Skin epidermis (tissue), 12 donors: ENCODE measurements around the gene NGB.

Experiments used
- H3K27ac ChIP-seq, 21 experiments: fragments of 200-600 bp; sonication (generic) in 11 of 21; one replicate each; pipeline ENCODE4 v1.5.0; 2020; ENCODE audit warnings: mild to moderate bottlenecking in 3 of 21, inconsistent platforms in 2 of 21, moderate library complexity in 2 of 21
- H3K4me3 ChIP-seq, 7 experiments: fragments of 200-600 bp; sonication (generic) in 2 of 7; one replicate each; pipeline ENCODE4 v1.5.0; 2020; ENCODE audit warnings: inconsistent platforms in 2 of 7, mild to moderate bottlenecking in 2 of 7, moderate library complexity in 1 of 7

NGB gene

GRCh38 chr14:77242752-77243151 is 28.3 kb downstream of the NGB start:
- H3K27ac ChIP-seq: no peak overlapping the region
- no peak overlapping the region for H3K4me3 ChIP-seq

GRCh38 chr14:77241955-77242354 is 29.1 kb downstream of the NGB start:
- Histone ChIP-seq H3K27ac (no peak overlapping the region), H3K4me3 (no peak overlapping the region)

DNA sequence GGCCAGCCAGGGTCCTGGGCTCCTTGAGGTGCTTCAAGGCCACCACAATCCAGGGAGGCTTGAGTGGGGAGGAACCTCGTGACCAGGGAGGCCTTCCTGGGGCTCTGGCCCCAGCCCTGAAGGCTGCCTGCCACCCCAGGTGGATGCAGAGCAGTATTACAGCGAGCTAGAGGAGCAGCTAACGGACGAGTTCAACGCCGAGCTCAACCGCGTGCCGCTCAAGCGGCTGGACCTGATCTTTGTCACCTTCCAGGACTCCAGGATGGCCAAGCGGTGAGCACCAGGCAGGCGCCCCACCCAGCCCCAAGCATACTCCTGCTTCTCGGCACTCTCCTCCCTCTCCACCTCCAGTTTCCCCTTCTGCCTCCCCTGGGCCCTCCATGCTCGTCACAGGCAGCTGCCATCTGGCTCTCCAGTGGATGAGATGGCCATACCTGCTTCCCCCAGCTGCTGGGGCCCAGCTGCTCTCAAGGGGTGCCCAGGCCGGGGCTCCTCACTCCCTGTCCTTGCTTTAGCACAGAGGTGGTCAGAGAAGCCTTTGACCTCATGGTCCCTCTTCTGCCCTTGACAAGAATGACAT is 30.6 kb downstream of the NGB start:
- H3K4me3 ChIP-seq: no peak overlapping the region
- H3K27ac ChIP-seq: no peak overlapping the region

DNA sequence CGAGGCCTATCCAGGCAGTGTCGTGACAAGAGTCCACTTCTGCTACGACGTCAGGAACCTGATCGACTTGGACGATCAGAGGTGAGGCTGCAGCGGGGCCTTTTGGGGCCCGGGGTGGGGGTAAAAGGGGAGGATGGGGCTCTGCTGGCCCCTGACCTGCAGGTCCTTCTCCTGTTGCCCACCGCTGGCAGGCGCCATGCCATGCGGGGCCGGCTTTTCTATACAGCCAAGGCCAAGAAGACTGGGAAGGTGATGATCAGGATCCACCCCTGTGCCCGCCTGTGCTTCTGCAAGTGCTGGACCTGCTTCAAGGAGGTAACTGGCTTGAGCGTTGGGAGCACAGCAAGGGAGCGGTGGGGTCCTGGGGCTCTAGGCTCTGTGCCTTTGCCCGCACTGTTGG is 31.6 kb downstream of the NGB start:
- Histone ChIP-seq H3K27ac (no peak overlapping the region), H3K4me3 (no peak overlapping the region)

DNA sequence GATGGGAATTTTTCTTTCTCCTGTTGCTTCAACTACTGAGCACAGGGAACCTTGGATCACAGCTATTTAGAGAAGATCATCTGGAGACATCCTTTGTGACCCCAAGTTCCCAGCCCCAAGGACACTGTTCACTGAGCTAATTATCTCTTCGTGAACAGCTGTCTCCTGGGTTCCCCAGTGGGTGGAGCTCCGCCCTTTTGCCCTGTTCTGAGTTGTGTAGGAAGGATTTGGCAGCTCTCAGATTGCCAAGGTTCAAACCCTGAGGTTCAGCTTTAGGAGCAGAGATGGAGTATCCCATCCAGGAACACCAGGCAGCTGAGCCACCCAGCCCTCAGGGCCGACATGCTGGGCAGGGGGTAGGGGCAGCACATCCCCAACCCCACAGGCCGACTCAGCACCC is 32.0 kb downstream of the NGB start:
- no peak overlapping the region for H3K27ac ChIP-seq
- no peak overlapping the region for H3K4me3 ChIP-seq

DNA sequence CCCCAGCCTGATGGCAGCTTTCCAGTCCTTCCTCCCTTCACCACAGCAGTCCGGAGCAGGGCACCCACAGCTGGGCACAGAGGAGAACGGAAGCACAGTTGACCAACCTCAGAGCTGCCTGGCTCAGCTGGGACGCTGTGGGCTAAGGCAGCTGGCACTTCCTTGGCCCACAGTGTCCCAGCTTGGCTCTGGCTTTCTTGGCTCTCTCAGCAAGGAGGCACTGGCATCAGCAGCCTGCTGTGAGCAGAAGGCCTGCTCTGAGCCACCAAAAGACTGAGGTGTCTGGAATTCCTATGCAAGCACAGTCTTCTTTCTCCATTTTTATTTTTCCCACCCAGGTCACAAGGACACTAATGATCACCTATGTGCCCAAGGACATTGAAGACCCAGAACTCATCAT is 32.6 kb downstream of the NGB start:
- Histone ChIP-seq H3K4me3 (no peak overlapping the region), H3K27ac (no peak overlapping the region)

- Histone ChIP-seq H3K27ac (no peak overlapping the region), H3K4me3 (no peak overlapping the region)
These were observed 34.2 kb downstream of the NGB start for GRCh38 chr14:77236814-77237213.

DNA sequence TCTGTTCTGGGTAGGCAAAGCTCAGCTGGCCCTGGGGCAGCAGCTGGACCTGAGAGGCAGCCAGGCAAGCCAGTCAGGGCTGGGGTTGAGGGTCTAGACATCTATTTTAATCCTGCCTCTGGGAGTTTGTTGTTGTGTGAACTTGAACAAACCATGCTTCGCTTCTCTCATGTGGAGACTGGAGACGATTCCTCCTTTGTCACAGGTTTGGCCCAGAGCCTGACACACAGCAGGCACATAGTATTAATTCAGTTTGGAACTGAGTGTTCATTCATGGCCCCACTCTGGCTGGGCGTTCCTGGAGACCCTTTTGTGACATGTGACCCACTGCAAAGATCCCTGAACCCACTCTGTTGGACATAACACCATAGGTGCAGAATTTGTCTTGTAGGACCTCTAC is 39.3 kb downstream of the NGB start:
- Histone ChIP-seq H3K4me3 (no peak overlapping the region), H3K27ac (no peak overlapping the region)

DNA sequence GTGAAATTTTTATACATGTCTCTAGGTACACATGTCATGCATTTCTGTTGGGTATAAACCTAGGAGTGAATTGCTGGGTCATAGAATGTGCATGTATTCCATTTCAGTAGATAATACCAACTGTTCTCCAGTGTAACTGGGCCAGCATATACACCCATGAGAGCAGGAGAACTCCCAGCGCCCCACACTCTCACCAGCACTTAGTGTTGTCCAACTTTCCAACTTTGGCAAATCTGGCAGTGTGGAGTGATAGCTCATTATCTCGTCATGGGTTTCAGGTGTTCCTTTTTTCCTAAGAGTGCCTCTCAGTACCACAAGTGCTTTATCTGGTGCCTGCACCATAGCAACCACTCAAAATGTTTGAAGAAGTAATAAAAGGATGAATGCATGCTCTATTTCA is 40.1 kb downstream of the NGB start:
- no peak overlapping the region for H3K27ac ChIP-seq
- H3K4me3 ChIP-seq: no peak overlapping the region

GRCh38 chr14:77228056-77228455 is 43.0 kb downstream of the NGB start:
- H3K27ac ChIP-seq: no peak overlapping the region
- no peak overlapping the region for H3K4me3 ChIP-seq

- Histone ChIP-seq H3K27ac (no peak overlapping the region), H3K4me3 (no peak overlapping the region)
These were observed 45.0 kb downstream of the NGB start for GRCh38 chr14:77225892-77226557.

DNA sequence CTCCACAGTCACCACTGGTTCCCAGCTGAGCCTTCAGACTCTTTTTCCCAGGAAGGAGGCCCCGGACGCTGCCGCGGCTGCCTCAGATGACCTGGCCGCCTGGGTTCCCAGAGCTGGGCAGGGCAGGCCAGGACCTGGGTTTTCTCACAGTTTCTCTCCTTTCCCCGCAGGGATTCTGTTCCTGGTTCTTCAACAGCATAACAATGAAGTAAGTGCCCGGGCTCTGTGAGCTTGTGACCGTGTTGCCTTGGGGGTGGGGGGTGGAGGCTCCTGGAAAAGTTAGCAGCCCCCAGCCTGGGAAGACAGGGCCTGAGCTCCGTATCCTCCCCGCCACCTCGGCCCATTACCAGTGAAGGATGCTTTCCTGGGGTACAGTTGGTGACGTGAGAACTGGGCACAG is 45.8 kb downstream of the NGB start:
- Histone ChIP-seq H3K27ac (no peak overlapping the region), H3K4me3 (no peak overlapping the region)

- Histone ChIP-seq H3K27ac (no peak overlapping the region), H3K4me3 (no peak overlapping the region)
These were observed 46.8 kb downstream of the NGB start for GRCh38 chr14:77224212-77224611.

- no peak overlapping the region for H3K27ac ChIP-seq
- H3K4me3 ChIP-seq: no peak overlapping the region
These were observed 48.3 kb downstream of the NGB start for GRCh38 chr14:77222546-77223225.

GRCh38 chr14:77221241-77221871 is 49.6 kb downstream of the NGB start:
- H3K4me3 ChIP-seq: no peak overlapping the region
- H3K27ac ChIP-seq: no peak overlapping the region

DNA sequence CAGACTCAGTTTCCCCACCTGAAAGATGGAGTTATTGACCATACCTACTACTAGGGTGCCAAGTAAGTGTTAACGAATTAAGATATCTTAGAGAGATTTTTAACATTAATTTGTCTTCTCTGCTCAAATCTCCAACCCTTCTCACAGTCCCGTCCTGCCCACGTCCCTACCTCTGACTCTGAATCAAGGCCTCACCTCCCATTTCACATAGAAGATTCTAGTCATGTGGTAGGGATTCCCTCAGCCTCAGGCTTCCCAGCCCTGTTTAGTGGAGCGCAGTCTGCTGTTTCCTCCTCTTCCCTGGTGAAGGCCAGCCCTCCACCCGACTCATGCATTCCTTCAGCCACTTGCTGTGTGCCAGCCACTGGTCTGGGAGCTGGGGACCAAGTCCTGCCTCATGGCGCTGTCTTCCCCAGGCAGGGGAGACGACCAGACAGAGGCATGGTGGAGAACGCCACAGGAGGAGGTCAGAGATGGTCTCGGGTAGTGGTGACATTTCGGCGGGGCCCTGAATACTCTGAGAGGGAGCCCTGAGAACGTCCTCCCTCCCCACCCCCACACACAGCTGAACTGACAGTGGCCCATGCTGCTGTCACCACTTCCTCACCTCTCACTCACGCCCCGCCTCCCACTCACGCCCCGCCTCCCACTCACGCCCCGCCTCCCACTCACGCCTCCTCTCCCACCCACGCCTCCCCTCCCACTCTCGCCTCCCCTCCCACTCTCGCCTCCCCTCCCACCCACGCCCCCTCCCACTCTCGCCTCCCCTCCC is 50.6 kb downstream of the NGB start:
- H3K27ac ChIP-seq: no peak overlapping the region
- H3K4me3 ChIP-seq: no peak overlapping the region

- Histone ChIP-seq H3K27ac (no peak overlapping the region), H3K4me3 (no peak overlapping the region)
These were observed 51.4 kb downstream of the NGB start for GRCh38 chr14:77219591-77219990.

DNA sequence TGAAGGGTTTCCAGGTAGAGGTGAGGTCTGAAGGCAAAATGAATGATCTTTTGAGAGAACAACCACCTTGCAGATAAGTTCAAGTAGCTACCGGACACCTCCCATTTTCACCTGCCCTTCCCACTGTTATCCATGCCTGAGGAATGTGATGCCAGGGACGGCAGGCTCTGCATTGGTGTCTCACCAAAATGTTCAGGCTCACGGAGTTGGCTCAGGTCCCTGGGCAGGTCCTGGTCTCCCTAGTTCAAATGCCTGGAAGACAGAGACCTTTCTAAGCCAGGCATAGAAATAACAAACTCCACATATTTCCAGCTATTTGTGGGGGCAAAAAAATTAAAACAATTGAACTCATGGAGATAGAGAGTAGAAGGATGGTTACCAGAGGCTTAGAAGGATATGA is 53.5 kb downstream of the NGB start:
- Histone ChIP-seq H3K27ac (no peak overlapping the region), H3K4me3 (no peak overlapping the region)
